HG02610 (cell line): ENCODE measurements around the gene SH3BGRL2.
"Not testable (repeated sequence)": the region's sequence is repeated elsewhere in the genome, so short reads cannot be mapped to it uniquely, and the experiment has no call there.

Source experiments
- ATAC-seq: cut with Tn5 transposase; IDR thresholded peaks from one replicate; pipeline ENCODE4 v1.9.1; 2021; ENCODE audit warnings: mild to moderate bottlenecking, moderate library complexity; ENCODE audit not compliant: unreplicated experiment

Gene SH3BGRL2

DNA sequence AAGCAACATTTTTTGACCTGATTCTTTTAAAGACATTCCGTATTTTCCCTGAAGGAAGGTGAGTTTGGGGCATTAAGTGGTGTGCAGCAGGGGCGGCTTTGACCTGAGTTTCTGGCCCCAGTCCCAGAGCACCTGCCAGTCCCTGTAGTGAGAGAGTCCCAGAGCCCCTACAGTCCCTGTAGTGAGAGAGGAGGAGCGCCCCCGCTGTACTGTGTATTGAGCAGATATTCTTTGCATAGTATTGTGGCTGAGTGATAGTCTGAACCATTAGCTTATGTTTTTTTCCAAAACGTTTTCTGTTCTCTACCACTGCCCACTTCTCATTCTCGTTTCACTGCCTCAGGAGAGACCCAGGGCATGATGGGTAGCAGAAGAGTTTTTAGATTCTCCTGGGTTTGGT is 17.2 kb upstream of the SH3BGRL2 start:
- ATAC-seq = no peak

DNA sequence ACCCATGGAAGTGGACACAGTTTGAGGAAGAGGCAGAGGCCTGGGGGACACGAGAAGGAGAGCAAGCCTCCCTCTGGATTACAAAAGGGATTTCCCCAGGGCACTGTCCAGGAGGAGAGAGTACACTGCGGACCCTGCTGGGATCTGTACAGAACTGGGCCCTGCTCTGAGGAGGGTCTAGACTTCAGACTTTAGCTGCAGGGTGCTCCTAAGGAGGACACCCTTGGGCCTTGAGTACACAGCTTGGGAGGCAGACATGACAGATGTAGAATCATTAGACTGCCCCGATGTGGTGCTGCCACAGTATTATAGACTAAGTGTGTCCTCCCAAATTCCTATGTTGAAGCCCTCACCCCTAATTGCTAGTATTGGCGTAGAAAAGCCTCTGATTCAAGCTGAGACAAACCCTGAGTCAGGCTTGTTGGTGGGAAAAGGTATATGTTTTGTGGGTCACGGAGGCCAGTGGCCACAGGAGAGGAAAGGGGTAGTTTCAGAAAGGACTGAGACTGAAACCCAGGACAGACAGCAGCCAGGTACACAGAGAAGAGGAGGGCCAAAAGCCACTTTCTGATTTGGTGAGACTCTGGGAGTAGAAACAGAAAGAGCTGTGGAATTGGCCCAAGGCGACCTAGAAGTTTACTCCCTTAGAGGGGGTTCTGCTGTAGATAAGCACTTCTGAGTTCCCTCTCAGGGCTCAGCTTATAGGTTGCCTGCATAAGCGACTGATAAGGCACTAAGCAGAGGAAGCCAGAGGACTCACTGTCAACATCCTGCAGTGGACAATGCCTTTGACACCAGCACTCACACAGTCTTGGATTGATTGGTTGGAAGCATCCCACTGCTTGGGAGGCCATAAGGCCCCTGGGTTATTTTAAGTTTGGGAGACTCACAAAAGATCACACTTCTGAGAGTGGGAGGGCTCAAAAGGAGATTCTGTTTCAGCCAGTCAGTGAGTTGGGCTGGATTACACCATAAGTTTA is 16.5 kb upstream of the SH3BGRL2 start:
- peak; percentile 44 for ATAC-seq

DNA sequence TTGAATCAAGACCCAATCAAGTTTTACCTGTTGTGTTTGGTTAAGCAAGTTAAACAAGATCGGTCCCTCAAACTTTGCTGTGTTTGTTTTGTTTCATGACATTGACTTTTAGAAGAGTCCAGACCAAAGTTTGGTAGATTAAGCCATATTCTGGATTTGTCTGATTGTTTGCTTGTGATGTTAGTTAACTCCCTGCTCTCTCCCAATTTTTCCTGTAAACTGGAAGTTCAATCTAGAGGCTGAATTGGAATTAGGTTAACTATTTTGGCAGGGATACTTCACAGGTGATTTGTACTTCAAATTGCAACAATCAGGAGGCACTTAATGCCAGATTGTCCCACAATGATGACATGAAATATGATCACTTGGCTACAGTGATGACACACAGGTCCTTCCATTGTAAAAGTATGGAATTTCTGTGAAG is 13.6 kb upstream of the SH3BGRL2 start:
- ATAC-seq = no peak

DNA sequence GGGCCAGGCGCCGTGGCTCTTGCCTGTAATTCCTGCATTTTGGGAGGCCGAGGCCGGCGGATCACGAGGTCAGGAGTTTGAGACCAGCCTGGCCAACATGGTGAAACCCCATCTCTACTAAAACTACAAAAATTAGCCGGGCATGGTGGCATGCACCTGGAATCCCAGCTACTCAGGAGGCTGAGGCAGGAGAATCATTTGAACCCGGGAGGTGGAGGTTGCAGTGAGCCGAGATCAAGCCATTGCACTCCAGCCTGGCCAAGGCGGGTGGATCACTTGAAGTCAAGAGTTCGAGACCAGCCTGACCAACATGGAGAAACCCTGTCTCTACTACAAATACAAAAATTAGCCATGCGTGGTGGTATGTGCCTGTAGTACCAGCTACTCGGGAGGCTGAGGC is 12.7 kb upstream of the SH3BGRL2 start:
- ATAC-seq = not testable (repeated sequence)

DNA sequence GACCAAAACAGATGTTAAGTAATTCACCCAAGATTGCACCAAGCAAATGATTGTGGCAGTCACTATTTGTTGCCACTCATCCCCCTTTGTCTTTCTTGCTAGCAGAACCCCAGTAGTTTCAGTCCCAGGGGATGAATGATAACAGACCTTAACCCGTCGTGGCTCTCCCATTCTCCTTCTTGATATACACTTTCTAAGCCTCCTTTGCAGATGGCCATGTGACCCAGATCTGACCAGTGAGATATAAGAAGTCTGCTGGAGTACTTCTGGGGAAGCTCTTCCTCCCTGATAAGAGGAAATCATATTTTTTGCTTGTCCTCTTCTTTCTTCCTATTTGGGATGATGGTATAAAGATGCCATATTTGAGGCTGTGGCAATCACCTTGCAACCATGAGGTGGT is 9.6 kb upstream of the SH3BGRL2 start:
- no peak for ATAC-seq

DNA sequence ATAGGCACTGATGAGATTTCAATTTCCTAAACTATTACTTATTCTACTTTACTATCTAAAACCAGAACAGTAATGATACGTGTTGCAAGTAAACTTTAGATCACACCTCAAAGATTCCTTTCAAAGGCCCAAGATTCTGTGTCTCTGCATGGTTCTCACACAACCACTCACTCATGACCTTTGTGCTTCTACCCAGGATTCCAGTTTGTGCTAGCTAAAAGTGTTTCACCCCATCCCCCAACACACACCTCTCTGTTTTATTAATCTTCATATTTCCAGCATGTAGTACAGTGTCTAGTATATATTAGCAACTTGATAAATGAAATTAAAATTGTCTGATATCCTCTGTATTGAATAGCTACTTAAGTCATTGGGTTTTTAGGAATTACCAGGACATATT is 8.8 kb upstream of the SH3BGRL2 start:
- ATAC-seq = no peak

DNA sequence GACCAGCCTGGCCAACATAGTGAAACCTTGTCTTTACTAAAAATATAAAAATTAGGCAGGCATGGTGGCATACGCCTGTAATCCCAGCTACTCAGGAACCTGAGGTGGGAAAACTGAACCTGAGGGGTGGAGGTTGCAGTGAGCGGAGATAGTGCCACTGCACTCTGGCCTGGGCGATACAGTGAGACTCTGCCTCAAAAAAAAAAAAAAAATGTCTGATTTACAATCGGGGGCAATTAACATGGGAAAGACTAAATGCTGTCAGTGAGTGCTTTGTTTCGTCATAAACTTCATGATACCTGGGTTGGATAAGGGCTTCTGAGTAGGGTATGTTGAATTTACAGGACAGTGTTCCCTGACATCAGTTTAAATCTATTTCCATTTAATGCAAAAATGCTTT is 8.0 kb upstream of the SH3BGRL2 start:
- no peak for ATAC-seq

DNA sequence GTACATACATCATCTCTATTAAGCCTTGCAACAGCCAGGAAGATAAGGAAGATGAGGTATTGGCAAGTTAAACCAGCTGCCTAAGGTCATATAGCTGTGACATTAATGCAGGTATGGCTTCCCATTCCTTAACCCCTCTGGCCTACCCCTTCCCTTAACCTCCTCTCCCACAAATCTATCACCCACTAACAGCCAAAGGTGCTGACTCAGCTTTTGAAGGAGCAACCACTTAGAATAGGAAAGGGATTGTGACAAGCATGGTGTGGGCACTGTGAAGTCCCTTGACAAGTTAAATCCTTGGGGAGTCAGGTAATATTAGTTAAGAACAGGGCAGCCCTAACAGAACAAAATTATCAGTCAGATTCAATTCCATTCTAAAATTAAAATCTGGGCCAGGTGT is 5.4 kb upstream of the SH3BGRL2 start:
- no peak for ATAC-seq

DNA sequence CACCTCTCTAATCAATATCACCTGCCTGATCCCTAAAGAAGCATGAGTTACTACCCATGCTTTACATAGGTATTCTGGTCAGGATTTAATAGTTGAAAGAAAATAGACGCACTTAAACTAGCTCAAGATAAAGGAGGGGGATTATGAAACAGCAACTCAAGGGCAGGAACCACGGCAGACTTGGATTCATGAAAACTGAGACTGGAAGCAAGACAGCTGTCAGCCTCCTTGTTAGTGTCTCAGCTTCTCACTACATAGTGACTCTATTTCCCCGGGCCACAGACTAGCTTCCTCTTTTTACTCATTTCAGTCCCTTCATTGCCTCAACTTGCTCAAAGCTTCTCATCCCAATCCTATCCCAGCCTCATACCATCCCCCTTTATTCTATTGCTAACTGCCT is 4.3 kb upstream of the SH3BGRL2 start:
- no peak for ATAC-seq

DNA sequence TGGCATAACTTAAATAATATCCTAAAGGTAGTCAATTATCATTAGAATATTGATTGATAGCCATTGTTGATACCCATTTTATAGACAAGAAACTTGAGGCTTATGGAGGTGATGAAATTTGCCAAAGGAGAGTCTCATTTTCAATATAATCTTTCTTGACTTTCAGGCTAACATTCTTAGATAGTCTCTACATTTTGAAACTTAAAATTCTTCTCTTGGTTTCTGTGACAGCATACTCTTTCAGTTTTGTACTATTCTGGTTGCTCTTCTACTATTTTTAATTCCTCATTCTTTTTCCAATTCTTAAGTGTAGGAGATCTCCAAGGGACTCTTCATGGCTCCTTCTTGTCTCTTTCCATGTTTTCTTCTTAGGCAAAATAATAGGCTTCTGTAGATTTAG is 3.7 kb upstream of the SH3BGRL2 start:
- no peak for ATAC-seq

DNA sequence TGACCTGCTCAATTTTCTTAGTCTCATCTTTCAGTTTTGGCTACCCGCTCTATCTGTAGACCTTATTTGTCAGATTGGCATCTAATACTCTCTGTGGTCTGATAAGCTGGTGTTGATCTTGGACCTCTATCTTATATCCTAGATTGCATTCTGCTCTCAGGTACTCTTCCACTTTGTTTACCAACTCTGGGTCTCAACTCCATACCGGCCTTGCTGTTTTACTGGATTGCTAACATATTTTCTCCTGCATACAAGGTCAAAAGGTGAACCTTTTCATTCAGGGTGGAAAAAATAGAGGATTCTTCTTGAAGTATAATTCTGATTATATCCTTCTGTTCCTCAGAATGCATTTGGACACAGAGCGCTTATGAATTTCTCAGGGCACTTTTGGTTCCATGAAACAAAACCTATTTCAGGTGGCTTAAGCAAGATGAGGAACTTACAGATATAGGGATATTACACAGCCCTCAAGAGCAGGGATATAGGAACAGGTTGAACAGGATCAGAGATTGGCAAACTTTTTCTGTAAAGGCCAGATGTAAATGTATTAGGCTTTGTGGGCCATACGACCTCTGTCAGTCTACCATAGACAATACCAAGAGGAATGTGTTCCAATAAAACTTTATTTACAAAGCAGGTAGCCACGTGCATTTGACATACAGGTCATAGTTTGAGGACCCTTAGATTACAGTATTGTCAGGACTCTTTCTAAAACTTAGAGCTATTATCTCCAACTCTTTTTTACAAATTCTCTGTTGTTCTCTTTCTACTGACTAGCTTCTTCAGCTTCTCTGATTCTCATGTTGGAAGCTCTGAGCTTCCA is 2.5 kb upstream of the SH3BGRL2 start:
- no peak for ATAC-seq

DNA sequence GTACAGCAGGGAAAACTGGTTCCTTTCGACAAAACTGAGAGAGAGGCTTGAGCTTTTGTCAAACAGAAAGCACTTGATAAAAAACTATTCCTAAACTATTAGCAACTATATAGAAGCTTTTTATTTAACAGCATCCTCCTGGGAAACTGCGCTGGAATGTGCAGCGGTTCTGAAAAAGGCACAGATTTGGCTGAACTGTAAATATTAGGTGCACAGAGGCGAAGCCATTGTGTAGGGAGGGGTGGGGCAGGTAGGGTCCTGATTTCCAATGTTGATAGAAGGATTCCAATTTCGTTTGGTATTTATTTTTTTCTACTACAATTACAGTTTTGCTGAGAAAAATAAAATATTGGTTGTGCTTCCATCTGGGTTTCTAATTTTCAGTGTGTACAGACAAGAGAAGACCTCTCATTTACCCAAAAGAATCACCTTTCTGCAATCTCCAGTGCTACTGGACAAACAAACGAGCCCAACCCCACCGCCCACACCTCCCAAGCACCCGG is 698 bp upstream of the SH3BGRL2 start:
- ATAC-seq = no peak

DNA sequence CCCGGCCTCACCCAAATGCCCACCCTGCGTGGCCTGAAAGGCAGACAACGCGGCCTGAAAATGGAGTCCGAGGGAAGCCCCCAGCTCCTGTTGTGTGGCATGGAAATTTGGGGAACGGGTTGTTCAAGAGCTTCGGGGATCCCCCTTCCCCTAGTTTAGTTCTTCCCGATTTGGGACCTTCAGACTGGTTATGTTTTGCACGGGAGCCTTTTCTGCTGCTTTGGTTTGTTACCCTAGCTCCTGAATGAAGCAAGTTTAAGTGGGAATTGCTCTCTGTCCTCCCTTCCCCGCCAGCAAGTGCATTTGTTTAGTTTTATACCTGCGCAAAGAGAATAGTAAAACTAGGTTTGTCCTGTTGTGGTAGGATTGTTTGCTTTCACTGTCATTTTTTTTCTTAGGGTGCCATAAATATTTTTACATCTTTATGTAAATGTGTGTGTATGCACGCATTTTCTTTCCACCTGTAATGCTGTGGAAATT is 604 bp downstream of the SH3BGRL2 start:
- ATAC-seq = no peak

DNA sequence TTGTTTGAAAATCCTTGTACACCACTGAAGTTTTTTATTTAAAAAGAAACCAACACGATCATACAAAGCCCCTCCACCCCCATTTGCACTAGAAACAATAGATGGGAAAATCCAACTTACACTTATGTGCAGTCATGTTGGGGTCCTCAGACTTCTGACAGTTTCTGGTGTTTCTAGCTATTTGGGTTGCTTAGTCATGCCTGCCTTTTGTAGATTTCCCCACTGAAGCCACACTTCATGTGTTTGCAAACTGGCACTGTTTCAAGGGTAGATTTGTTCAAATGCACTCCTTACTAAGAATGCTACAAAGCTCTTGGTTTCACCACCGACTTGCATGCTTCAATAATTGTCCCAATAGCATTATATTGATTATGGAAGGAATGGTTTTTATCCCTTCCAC is 1.5 kb downstream of the SH3BGRL2 start:
- ATAC-seq = no peak

DNA sequence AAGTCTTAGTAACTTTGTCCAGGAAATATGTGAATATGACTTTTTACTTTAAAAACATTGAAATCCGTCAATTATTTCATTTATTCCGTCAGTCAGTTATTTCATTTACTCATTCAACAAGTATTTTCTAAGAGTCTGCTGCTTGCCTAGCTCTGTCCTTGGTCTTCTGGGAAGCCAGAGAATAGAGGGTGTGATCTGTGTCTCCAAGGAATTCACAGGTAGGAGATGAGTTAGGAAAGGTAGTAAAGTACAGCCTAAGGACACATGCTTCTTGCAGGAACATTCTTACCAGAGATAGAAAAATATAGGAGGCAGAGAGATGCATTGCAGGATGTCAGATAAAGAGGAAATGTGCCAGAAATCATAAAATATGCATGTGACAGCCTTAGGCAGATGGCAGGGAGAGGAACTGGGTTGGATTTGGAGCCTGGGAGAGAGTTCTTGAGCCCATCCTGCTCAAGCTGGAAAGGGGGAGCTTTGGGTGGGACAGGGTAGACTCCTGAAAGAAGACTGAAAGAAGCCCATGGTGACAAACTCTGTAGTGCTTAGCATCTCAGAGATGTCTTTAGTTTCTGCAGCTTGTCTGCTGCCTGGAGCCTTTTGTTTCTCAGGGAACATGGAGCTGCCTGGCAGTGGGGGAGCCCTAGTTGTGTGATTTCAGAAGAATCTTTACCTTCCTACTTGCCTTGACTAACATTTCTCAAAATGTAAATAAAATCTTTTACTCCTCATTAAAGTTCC is 3.5 kb downstream of the SH3BGRL2 start:
- ATAC-seq = no peak

DNA sequence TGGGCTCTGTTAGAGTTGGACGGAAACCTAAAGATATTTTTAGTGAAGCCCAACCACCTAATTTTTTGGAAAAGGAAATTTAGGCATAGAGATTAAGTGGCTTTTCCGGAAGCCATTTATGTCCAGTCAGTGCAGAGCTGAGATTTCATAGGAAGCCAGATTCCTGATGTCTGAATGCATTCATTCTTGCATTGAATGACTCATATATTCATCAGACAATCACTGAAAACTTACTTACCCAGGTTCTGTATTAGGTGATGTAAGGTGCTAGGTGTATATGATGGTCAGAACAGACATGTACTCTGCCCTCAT is 4.1 kb downstream of the SH3BGRL2 start:
- ATAC-seq = no peak

DNA sequence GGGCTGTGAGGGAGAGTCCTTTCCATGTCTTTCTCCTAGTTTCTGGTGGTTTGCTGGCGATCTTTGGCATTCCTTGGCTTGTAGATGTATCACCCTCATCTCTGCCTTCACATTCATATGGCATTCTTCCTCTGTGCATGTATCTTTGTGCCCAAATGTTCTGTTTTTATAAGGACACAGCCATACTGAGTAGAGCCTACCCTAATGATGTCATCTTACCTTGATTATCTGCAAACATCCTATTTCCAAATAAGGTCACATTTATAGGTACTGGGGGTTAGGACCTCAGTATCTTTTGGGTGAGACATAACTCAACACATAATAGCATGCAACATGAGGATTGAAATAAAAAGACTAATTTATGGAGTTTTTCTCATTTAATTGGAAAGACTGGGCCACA is 5.5 kb downstream of the SH3BGRL2 start:
- no peak for ATAC-seq

DNA sequence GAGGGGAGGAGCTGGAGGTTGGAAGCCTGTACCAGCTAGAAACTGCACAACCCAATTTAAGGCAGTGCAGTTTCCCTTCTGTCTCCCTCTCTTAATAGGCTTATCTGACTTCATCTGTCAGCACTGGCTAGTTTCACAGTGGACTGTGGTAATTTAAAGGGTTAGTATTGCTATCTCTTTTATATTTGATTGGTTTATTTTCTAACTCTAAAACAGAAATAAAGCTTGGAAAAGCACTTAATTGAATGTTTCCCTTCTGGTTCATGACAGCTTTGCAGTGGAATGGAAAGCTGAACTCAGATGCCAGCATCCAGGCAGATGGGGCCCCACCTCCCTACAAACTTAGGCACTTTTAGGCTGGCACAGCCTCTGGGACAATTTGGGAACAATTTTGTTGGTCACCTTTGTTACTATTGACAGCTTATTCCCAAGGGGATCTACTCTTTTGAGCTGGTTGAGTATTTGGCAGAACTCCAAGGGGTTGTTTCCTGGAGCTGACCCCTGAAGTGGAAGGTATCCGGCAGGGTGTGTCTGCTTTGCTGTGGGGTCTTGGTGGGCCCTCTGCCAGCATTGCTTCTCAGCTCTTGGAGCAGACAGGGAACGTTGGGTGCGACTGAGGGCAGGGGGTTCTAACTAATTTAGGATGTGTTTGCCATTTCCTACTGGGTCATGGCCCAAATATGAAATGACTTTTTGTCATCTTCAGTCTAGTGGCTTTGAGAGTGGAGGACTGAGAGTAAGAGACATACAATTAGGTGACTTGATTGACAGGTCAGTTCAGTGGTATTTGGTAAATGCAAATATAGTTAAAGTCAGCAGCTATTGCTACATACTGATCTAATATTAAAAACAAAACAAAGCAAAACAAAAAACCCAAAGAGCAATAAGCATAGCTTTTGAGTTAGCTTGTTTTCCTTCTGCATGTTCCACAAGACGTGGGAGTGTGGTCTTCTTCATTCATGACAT is 9.3 kb downstream of the SH3BGRL2 start:
- no peak for ATAC-seq

DNA sequence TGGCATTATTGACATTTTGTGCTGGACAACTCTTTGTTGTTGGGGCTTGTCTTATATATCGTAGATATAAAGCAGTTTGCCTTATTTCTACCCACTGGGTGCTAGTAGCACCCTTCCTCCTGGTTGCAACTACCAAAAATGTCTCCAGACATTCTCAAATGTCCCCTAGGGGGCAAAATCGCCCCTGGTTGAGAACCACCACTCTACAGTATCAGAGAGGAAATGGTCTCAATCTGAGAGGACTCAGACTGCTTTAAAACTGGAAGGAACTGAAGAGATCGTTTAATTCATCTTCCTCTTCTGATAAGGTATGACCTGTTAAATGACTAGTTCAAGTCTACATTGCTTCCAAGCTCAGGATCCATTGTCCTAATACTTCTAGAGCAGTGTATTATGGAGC is 14.9 kb downstream of the SH3BGRL2 start:
- no peak for ATAC-seq

DNA sequence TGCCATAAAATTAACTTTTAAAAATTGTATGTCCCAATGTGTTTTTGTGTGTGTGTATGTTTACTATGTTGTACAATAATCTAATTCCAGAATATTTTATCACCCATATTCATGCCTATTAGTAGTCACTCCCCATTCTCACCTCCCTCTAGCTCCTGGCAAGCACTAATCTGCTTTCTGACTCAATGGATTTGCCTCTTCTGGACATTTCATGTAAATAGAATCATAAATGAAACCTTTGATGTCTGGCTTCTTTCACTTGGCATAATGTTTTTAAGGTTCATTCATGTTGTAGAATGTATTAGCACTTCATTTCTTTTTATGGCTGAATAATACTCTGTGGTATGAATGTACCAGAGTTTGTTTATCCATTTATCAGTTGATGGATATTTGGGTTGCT is 15.4 kb downstream of the SH3BGRL2 start:
- ATAC-seq = no peak
